ENCODE results near the gene ROM1.

GRCh38 chr11:62574363-62575071 is 38.5 kb upstream of the ROM1 start:
- TF ChIP-seq CTCF (IDR thresholded peaks at IDR 0.05; ENCODE audit: low read depth, low read length) = no peak
- no peak for TF ChIP-seq EZH2phosphoT487 (IDR thresholded peaks at IDR 0.05; ENCODE audit: low read depth)

All from OCI-LY3 (cell line).